ENCODE results near the gene ITPR3. TPM values are rescaled to one million over a fixed set of nuclear protein-coding genes. Genes with fewer than 3 reads are reported as not detected.

ITPR3 gene
- total RNA-seq, 4 donors from 2014 or later: 161 to 265 (median 197) TPM

- TF ChIP-seq CTCF (IDR thresholded peaks at IDR 0.05) (no peak), POLR2A (IDR thresholded peaks at IDR 0.05) (no peak)
- no peak for DNase-seq (ENCODE audit: low spot score in 2 of 2)
- intact Hi-C loops (cut with DNase I; ENCODE audit: low total_unique reads): no loop called here
- WGBS, 2 donors: 71 to 77% methylated on average over 30 of the region's 30 CpGs
- no peak overlapping the region for H3K4me3 ChIP-seq (ENCODE audit: low read depth, poor library complexity, severe bottlenecking)
Measured at GRCh38 chr6:33670971-33671743, 50.0 kb downstream of the ITPR3 start.

- no peak overlapping the region for H3K4me3 ChIP-seq (ENCODE audit: low read depth, poor library complexity, severe bottlenecking)
- DNase-seq (ENCODE audit: low spot score in 2 of 2): no peak
- TF ChIP-seq CTCF (IDR thresholded peaks at IDR 0.05) (no peak), POLR2A (IDR thresholded peaks at IDR 0.05) (no peak)
- WGBS, 2 donors: 100% methylated on average over 1 to 3 of the region's 3 CpGs
- intact Hi-C loops (cut with DNase I; ENCODE audit: low total_unique reads): no loop called here
Measured at GRCh38 chr6:33671744-33672072, 50.6 kb downstream of the ITPR3 start.

- H3K4me3 ChIP-seq (ENCODE audit: low read depth, poor library complexity, severe bottlenecking): no peak overlapping the region
- intact Hi-C loops (cut with DNase I; ENCODE audit: low total_unique reads): no loop called here
- peak in 1 of 2 donors; percentile 84 for DNase-seq (ENCODE audit: low spot score in 2 of 2)
- no peak for TF ChIP-seq CTCF (IDR thresholded peaks at IDR 0.05)
- no peak for TF ChIP-seq POLR2A (IDR thresholded peaks at IDR 0.05)
- WGBS, 2 donors: 47% methylated on average over 5 of the region's 5 CpGs
Measured at GRCh38 chr6:33672808-33673207, 51.7 kb downstream of the ITPR3 start.

- 79 to 85% methylated on average over 3 to 7 of the region's 7 CpGs for WGBS, 2 donors
- no peak overlapping the region for H3K4me3 ChIP-seq (ENCODE audit: low read depth, poor library complexity, severe bottlenecking)
- TF ChIP-seq CTCF (IDR thresholded peaks at IDR 0.05): no peak
- no peak for TF ChIP-seq POLR2A (IDR thresholded peaks at IDR 0.05)
- intact Hi-C loops (cut with DNase I; ENCODE audit: low total_unique reads): no loop called here
- DNase-seq (ENCODE audit: low spot score in 2 of 2): no peak
Measured at GRCh38 chr6:33673851-33674250, 52.7 kb downstream of the ITPR3 start.

GRCh38 chr6:33675968-33676367 lies 54.8 kb downstream of the ITPR3 start:
- TF ChIP-seq CTCF (IDR thresholded peaks at IDR 0.05): no peak
- no peak for TF ChIP-seq POLR2A (IDR thresholded peaks at IDR 0.05)
- intact Hi-C loops (cut with DNase I; ENCODE audit: low total_unique reads): no loop called here
- no peak for DNase-seq (ENCODE audit: low spot score in 2 of 2)
- H3K4me3 ChIP-seq (ENCODE audit: low read depth, poor library complexity, severe bottlenecking): no peak overlapping the region
- WGBS, 2 donors: 91 to 95% methylated on average over 7 of the region's 7 CpGs

Measured in lower leg skin (tissue), 4 donors.